ENCODE measurements around the gene NBAS.

- TF ChIP-seq POLR2A (IDR thresholded peaks at IDR 0.05; ENCODE audit: low read depth, low read length) (no peak), CTCF (conservative IDR thresholded peaks at IDR 0.05; ENCODE audit: low read depth, low read length) (no peak), SMC3 (IDR thresholded peaks at IDR 0.05; ENCODE audit: low read depth, low read length) (no peak), FOS (IDR thresholded peaks at IDR 0.05; ENCODE audit: low read depth, low read length) (no peak), MAZ (IDR thresholded peaks at IDR 0.05; ENCODE audit: borderline replicate concordance, low read depth, low read length) (no peak), MAFK (IDR thresholded peaks at IDR 0.05; ENCODE audit: low read depth, low read length) (no peak), CEBPB (IDR thresholded peaks at IDR 0.05; ENCODE audit: low read depth, low read length) (no peak), RAD21 (IDR thresholded peaks at IDR 0.05; ENCODE audit: low read length) (no peak), USF2 (IDR thresholded peaks at IDR 0.05; ENCODE audit: low read depth, low read length) (no peak), BHLHE40 (IDR thresholded peaks at IDR 0.05; ENCODE audit: low read depth, low read length) (no peak), RFX5 (IDR thresholded peaks at IDR 0.05; ENCODE audit: low read depth, low read length) (no peak), ELK1 (IDR thresholded peaks at IDR 0.05; ENCODE audit: borderline replicate concordance, low read depth, low read length) (no peak), CHD1 (IDR thresholded peaks at IDR 0.05; ENCODE audit: low read depth, low read length) (no peak), RCOR1 (IDR thresholded peaks at IDR 0.05; ENCODE audit: insufficient replicate concordance, low read length) (no peak)
Observed at GRCh38 chr2:15565392-15565791, 4.3 kb upstream of the NBAS start.

All from IMR-90 (cell line).